GM10847 (cell line): ENCODE measurements around the gene ARHGEF39.

ENCODE experiments used
- POLR2A ChIP-seq: IDR thresholded peaks from 2 replicates; pipeline ENCODE4 v1.6.1; 2011; ENCODE audit not compliant: insufficient read length; ENCODE audit errors: extremely low read depth

ARHGEF39 gene

DNA sequence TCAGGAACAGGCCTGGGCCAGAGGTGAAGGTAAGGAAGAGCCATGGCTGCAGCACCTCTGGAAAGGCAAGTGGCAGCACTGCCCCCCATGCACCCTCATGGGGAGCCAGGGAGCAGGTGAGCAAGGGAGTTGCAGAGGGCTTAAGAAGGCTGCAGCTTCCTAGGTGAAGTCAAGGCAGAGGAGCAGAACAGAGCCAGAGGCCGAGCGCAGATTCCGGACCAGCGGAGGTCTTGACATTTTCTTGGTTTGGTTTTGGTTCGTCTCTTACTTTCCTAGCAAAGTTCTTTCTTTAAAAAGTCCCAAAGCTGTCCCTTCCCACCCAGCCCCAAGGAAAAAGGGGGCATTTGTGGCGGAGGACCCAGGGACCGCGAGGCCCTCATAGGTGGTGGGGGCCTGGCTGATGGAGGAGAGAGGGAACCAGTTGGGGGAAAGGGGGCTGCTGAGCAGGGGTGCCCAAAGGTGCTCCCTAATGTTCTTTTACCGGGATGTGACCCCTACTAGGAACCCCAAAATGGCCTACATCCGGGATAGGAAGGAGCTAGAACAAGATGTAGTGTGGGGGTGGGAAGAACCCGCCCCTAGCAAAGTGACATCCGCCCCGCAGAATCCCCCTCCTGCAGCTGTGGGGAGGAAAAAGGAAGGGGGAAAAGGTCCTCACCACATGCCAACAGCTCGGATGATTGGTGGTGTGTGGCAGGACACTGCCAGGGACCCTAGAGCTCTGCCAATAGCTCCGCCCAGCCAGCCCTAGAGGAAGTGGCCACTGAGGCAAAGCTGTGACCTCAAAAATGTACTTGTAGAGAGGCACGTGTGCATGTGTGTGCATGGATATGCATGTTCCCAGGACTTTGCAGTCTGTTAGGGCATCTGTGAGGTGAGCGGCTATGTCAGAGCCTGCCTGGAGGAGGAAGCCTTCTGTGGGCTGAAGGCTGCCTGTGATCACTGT lies 45.9 kb downstream of the ARHGEF39 start:
- TF ChIP-seq POLR2A: no peak

DNA sequence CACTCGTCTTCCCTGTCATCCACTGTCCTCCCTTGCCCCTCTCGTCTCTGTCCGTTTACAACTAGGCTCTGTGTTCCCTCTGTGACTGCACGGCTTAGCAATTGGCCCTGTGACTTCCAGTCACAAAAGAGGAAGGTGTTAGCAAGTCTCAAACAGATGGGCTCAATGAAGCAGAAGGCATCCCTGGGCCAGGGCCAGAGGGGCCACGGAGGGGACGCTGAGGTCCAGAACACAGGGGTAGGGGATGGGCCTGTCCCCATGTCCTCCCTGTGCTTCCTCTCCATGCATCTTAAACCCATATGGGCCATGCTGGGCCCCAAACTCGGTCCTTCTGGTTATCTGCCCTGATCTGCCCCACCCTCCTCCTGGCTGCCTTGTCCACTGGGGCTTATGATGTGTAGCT lies 46.7 kb downstream of the ARHGEF39 start, which contains the start of gene CD72:
TSS of gene CD72 (minus strand) at position 89 of the 403 bp plus-strand sequence. CDS start 110 bp downstream, outside the sequence.
- no peak for TF ChIP-seq POLR2A

DNA sequence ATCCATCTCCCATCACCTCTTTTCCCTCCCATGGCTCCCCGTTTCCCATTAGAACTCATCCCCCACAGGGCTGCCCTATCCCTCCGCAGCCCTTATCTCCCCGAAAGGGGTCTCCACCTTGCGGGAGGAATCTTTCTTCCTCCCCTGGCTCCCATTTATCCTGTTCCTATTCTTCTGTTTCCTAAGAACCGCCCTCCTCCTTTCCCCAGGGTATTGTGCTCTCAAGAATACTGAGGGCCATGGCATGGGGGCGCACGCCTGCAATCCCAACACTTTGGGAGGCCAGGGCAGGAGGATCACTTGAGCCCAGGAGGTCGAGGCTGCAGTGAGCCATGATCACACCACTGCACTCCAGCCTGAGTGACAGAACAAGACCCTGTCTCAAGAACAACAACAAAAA lies 47.4 kb downstream of the ARHGEF39 start:
- TF ChIP-seq POLR2A: no peak

DNA sequence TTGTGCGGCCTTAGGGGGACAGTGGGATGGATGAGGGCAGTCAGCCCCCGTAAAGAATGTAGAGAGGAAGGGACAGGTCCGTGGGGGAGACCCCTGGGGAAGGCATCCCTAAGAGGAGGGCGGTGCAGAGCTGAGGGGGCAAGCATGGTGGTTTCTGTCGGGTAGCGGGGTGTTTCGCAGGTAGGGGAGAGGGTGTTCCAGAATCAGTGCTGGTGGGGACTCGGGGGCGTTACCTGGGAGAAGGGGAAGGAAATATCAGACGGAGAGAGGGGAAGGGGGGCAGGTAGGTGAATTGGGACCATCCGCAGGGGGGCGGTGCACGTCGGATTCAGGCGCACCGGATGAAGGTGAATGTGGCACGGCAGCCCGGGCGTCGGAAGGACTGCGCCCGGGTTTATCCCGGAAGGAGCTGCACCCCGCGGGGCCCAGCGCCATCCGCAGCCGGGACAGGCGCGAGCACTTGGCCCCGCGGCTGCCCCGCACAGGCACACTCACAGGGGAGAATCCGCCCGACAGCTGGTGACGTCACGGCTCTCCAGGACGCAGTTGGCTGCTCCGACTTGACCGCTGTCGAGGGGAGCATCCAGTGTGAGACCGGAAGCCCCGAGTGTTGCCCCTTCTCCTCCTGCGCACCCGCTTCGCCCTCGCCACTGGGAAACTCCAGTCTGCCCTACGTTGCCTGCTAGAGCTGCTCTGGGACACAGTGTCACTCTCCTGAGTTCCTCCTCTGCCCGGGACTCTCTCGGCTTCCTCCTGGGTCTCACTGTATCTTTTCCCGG lies 48.1 kb downstream of the ARHGEF39 start:
- peak; percentile 78 for TF ChIP-seq POLR2A

DNA sequence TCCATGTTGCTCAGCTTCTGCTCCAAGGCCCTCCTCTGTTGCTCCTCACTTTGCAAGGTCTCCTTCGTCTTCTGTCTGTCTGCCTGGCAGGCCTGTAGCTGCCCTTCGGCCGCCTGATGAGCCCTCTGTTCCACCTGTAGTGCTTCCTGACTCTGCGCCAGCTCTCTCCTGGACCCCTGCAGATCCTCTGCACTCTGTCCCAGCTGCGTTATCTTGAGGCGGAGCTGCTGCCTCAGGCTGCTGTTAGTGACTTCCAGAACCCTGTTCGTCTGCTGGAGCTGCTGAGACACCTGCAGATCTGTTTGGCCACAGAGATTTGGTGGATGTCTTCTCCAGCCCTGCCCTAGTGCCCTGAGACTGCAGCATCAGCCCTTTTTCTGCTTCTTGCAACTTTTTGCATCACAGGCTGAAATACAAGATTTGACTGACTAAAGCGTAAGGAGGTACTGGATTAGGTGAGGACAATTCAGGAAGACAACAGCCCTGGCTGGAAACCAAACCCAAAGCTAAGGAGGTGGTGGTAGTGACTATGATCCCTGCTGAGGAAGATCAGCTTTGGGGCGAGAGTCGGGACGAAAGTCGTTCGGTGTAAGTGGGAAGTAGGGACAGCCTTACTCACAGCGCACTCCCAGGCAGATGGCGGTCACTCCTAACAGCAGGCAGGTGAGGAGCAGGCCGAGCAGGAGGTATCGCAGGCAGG lies 48.9 kb downstream of the ARHGEF39 start:
- TF ChIP-seq POLR2A: no peak

DNA sequence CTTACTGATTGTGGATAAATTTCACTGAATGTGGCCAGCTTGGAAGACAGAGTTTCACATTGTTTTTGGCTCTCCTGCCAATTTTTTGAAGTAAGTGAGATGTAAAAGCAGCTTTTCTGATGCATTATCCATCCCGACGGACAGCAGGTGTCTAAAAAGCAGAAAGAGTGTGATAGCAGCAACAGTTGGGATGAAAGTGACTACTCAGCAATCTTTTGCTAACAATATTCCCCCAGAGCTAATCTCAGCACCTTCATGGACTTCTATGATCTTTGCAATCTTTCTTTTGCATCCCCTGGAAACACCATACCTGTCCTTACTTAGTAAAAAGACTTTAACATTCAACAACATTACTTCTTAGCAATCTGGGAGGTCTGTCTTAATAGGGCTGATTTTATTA lies 52.2 kb downstream of the ARHGEF39 start:
- no peak for TF ChIP-seq POLR2A

DNA sequence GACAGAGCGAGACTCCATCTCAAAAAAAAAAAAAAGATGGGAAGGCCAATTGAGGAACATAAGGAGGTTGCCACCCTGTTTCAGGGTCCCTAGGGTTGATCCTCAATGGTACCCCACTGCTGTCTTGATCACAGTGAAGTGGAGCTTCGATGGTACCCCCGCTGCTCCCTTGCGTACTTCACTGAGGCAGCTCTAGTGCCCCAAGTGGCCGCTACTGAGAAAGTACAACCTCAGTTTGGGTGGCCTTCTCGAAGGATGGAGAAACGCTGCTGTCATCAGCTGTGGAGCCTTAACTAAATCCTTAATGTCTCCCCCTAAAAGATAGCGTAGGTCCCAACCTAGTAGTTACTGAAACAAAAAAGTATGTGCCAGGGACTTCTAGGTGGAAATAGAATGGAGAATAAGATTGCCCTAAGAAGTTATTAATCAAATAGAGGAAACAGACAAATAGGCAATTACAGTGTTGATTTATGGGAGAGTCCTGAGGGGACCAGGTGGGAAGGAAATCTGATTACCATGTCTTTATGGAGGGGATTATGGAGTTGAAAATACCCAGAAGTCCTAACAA lies 53.7 kb downstream of the ARHGEF39 start:
- TF ChIP-seq POLR2A: no peak

DNA sequence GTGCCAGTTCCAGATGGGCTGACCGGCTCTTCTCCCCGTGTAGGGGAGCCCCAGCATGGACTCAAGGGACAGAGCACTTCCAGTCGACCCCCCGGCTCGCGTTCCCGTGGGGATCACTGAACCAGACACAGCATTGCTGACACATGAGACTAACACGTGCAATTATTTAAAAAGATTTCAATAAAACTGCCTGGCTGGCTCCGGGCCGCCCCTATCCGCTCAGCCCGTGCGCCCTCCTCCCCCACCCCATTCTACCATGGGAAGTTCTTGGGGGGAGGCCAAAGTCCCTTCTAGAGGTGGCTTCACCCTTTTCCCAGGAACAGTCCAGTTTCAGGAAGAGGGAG lies 55.2 kb downstream of the ARHGEF39 start:
- no peak for TF ChIP-seq POLR2A
